ENCODE results near the gene ZDHHC17.

Gene ZDHHC17

GRCh38 chr12:76882367-76882766 is 118.5 kb downstream of the ZDHHC17 start:
- no peak for DNase-seq
- no peak overlapping the region for H3K27ac Mint-ChIP-seq
- peaks cover 41% of the 10 kb centered on the region for H3K27me3 Mint-ChIP-seq
- H3K36me3 Mint-ChIP-seq: no peaks in the 10 kb centered on the region
- peaks cover 15% of the 10 kb centered on the region for H3K4me1 Mint-ChIP-seq
- no peaks in the 10 kb centered on the region for H3K9me3 Mint-ChIP-seq
- CTCF ChIA-PET: no interaction called here
- H3K4me3 Mint-ChIP-seq: no peak overlapping the region

- peaks cover 33% of the 10 kb centered on the region for H3K27me3 Mint-ChIP-seq
Observed at GRCh38 chr12:76883151-76883550, 119.2 kb downstream of the ZDHHC17 start.

GRCh38 chr12:76883811-76884210 is 119.9 kb downstream of the ZDHHC17 start:
- no peaks in the 10 kb centered on the region for H3K9me3 Mint-ChIP-seq
- CTCF ChIA-PET: no interaction called here
- no peak overlapping the region for H3K27ac Mint-ChIP-seq
- H3K36me3 Mint-ChIP-seq: no peaks in the 10 kb centered on the region
- peaks cover 6% of the 10 kb centered on the region for H3K4me1 Mint-ChIP-seq
- peaks cover 29% of the 10 kb centered on the region for H3K27me3 Mint-ChIP-seq
- no peak for DNase-seq
- H3K4me3 Mint-ChIP-seq: no peak overlapping the region

More at GRCh38 chr12:76883151-76883550, 119.2 kb downstream of the ZDHHC17 start:
- no peak overlapping the region for H3K27ac Mint-ChIP-seq
- DNase-seq: no peak
- no peaks in the 10 kb centered on the region for H3K36me3 Mint-ChIP-seq
- no peaks in the 10 kb centered on the region for H3K9me3 Mint-ChIP-seq
- CTCF ChIA-PET: no interaction called here
- no peak overlapping the region for H3K4me3 Mint-ChIP-seq
- peaks cover 9% of the 10 kb centered on the region for H3K4me1 Mint-ChIP-seq

GRCh38 chr12:76888775-76889174 is 124.9 kb downstream of the ZDHHC17 start:
- Mint-ChIP-seq H3K27me3 (peaks cover 8% of the 10 kb centered on the region), H3K4me3 (no peak overlapping the region), H3K4me1 (peaks cover 6% of the 10 kb centered on the region), H3K36me3 (no peaks in the 10 kb centered on the region), H3K27ac (no peak overlapping the region), H3K9me3 (no peaks in the 10 kb centered on the region)
- CTCF ChIA-PET: no interaction called here
- DNase-seq: no peak

GRCh38 chr12:76890151-76891143 is 126.5 kb downstream of the ZDHHC17 start:
- DNase-seq: no peak
- peaks cover 8% of the 10 kb centered on the region for H3K27me3 Mint-ChIP-seq
- no peak overlapping the region for H3K4me3 Mint-ChIP-seq
- no peaks in the 10 kb centered on the region for H3K9me3 Mint-ChIP-seq
- H3K4me1 Mint-ChIP-seq: peaks cover 6% of the 10 kb centered on the region
- no peaks in the 10 kb centered on the region for H3K36me3 Mint-ChIP-seq
- no peak overlapping the region for H3K27ac Mint-ChIP-seq
- CTCF ChIA-PET: interaction anchor here (1.7 kb wide), 1 partner anchor 120 kb away, joined by 4 read pairs; no protein-coding TSS in a partner anchor

DNA sequence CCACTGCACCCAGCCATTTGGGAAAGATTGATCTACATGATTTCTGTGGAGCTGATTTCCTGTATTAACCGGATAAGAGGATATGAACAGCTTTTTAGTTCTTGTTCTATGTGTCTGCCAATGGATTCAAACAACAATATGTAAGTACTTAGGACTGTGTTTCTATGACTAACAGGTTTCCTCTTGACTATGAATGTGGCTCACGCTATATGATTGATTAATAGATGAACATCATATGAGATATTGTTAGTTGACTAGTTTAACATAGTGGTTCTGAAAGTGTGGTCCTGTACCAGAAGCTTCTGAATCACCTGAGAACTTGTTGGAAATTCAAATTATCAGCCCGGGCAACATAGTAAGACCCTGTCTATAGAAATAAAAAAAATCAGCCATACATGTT is 127.7 kb downstream of the ZDHHC17 start:
- H3K4me3 Mint-ChIP-seq: no peak overlapping the region
- DNase-seq: no peak
- no peaks in the 10 kb centered on the region for H3K36me3 Mint-ChIP-seq
- CTCF ChIA-PET: interaction anchor here (0.7 to 1.7 kb wide), 3 partner anchors 16 to 347 kb away, joined by 3 to 4 read pairs (median 3); no protein-coding TSS in a partner anchor
- no peak overlapping the region for H3K27ac Mint-ChIP-seq
- peaks cover 8% of the 10 kb centered on the region for H3K27me3 Mint-ChIP-seq
- H3K4me1 Mint-ChIP-seq: peaks cover 6% of the 10 kb centered on the region
- no peaks in the 10 kb centered on the region for H3K9me3 Mint-ChIP-seq

GRCh38 chr12:76895796-76896195 is 131.9 kb downstream of the ZDHHC17 start:
- Mint-ChIP-seq H3K4me1 (peaks cover under 1% of the 10 kb centered on the region), H3K27me3 (peaks cover 3% of the 10 kb centered on the region), H3K27ac (no peak overlapping the region), H3K4me3 (no peak overlapping the region), H3K36me3 (no peaks in the 10 kb centered on the region), H3K9me3 (no peaks in the 10 kb centered on the region)
- DNase-seq: no peak
- CTCF ChIA-PET: no interaction called here

DNA sequence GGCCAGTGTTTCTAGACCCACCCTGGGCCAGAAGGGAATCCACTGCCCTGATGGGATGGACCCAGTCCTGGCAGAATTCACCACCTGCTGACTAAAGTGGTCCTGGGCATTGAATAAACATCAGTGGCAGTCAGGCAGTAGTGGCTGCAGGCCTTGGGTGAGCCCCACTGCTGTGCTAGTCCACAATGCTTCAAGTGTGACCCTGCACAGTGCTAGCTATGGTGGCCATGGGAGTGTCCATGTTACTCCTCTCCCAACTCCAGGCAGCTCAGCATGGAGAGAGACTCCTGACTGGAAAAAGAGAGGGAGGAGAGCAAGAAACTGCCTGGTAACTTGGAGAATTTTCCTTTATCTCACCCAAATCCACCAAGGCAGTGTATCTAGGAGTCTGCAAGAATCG is 132.4 kb downstream of the ZDHHC17 start:
- CTCF ChIA-PET: no interaction called here
- Mint-ChIP-seq H3K4me3 (no peak overlapping the region), H3K9me3 (no peaks in the 10 kb centered on the region), H3K27ac (no peak overlapping the region), H3K27me3 (peaks cover 3% of the 10 kb centered on the region), H3K36me3 (no peaks in the 10 kb centered on the region), H3K4me1 (no peaks in the 10 kb centered on the region)
- DNase-seq: no peak

- CTCF ChIA-PET: no interaction called here
- Mint-ChIP-seq H3K27me3 (no peaks in the 10 kb centered on the region), H3K4me3 (no peak overlapping the region), H3K36me3 (no peaks in the 10 kb centered on the region), H3K9me3 (no peaks in the 10 kb centered on the region), H3K4me1 (peaks cover 9% of the 10 kb centered on the region), H3K27ac (no peak overlapping the region)
- no peak for DNase-seq
Observed at GRCh38 chr12:76898442-76898841, 134.5 kb downstream of the ZDHHC17 start.

- Mint-ChIP-seq H3K9me3 (no peaks in the 10 kb centered on the region), H3K27me3 (no peaks in the 10 kb centered on the region), H3K4me3 (no peak overlapping the region), H3K27ac (no peak overlapping the region), H3K36me3 (no peaks in the 10 kb centered on the region), H3K4me1 (peaks cover 10% of the 10 kb centered on the region)
- CTCF ChIA-PET: no interaction called here
- no peak for DNase-seq
Observed at GRCh38 chr12:76899522-76899921, 135.6 kb downstream of the ZDHHC17 start.

DNA sequence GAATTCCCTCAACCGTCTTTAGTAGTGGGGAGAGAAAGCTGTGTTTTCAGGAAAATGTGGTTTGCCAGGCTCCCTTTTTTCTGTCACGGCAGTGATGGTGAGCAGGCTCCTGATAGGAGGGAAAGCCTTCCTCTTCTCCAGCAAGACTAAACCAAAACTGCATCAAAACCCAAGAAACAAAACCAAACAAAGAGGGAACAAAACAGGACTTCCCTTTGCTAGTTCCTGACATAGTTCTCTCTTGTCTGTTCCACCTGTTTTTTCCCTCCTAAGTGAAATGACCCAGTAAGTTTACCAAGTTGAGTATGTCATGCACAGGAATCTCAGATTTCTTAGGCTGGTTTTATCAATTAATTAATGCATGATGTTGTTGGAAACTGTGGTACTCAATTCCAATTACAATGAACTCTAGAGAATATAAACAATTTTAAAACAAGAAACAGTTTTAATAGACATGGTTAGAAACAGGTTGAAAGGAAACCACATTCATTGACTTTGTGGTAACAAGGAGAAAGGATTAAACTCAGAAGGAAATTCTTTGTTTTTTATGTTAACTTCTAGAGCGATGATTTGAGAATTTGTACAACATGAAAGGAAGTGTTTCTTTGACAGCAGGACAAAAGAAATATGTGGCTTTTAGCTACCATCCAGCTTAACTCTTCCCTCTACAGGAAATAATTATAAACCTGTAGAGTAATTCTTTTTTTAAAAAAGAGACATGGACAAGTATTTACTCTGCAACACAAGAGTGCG is 137.9 kb downstream of the ZDHHC17 start:
- Mint-ChIP-seq H3K4me1 (peaks cover 10% of the 10 kb centered on the region), H3K27ac (no peak overlapping the region), H3K36me3 (no peaks in the 10 kb centered on the region), H3K27me3 (no peaks in the 10 kb centered on the region), H3K4me3 (no peak overlapping the region), H3K9me3 (no peaks in the 10 kb centered on the region)
- no peak for DNase-seq
- CTCF ChIA-PET: no interaction called here

Data from activated naive CD4-positive, alpha-beta T cell treated with anti-CD3 and anti-CD28 coated beads, Interleukin-2, amount 10 ng/mL, durations not matched to agents 7 days and 5 days (primary cell).